ENCODE measurements around the gene APRT. TPM values are rescaled to one million over a fixed set of nuclear protein-coding genes. Genes with fewer than 3 reads are reported as not detected.
A peak's percentile ranks its signal among the peaks of the same experiment; 100 is the strongest.

Gene APRT
- total RNA-seq, 1 donor from 2014 or later = 54.4 TPM

DNA sequence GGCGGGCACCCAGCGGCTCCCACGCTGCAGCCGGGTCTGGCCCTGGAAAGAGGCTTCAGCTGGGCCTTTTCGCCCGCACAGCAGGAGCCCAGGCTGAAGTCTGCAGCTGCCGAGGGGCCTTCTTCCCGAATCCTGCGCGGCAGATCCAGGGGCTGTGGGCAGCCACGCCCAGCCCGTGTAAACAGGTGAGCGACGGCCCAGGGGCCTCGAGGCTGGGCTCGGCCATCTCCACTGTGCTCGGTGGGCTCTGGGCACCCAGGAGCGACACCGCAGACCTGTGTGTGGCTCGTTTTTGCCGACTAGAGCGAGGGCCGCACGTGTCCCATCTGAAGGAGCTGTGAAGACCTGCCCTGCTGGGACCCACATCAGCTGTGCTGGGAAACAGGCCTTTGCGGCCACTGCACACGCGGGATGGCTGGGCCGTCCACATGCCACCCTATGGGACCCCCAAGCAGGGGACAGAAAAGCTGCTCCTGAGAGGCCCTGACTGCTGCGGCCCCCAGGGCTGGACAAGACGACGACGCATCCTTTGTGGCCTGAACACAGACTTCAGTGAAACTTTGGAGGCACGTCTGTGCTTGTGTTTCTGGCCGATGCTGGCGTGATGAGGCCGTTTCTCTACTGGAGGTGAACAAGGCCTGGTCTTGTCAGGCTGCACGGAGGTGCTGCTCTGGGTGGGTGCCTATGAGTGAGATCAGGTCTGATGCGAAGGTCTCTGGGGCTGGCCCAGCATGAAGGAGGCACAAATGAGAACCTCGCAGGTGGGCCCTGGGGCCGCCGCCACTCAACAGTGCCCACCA is 5.2 kb upstream of the APRT start:
- peaks cover 2% of the 10 kb centered on the region for H3K9me3 Mint-ChIP-seq (ENCODE audit: unreplicated experiment)
- no peak overlapping the region for H3K4me3 Mint-ChIP-seq (ENCODE audit: unreplicated experiment)
- TF ChIP-seq, protein P1, sequence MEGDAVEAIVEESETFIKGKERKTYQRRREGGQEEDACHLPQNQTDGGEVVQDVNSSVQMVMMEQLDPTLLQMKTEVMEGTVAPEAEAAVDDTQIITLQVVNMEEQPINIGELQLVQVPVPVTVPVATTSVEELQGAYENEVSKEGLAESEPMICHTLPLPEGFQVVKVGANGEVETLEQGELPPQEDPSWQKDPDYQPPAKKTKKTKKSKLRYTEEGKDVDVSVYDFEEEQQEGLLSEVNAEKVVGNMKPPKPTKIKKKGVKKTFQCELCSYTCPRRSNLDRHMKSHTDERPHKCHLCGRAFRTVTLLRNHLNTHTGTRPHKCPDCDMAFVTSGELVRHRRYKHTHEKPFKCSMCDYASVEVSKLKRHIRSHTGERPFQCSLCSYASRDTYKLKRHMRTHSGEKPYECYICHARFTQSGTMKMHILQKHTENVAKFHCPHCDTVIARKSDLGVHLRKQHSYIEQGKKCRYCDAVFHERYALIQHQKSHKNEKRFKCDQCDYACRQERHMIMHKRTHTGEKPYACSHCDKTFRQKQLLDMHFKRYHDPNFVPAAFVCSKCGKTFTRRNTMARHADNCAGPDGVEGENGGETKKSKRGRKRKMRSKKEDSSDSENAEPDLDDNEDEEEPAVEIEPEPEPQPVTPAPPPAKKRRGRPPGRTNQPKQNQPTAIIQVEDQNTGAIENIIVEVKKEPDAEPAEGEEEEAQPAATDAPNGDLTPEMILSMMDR (IDR thresholded peaks at IDR 0.05; ENCODE audit: partially characterized antibody, unreplicated experiment) = no peak
- H3K36me3 Mint-ChIP-seq (ENCODE audit: unreplicated experiment) = no peaks in the 10 kb centered on the region
- H3K27ac Mint-ChIP-seq (ENCODE audit: unreplicated experiment) = no peak overlapping the region
- peaks cover 2% of the 10 kb centered on the region for H3K27me3 Mint-ChIP-seq (ENCODE audit: unreplicated experiment)
- H3K4me1 Mint-ChIP-seq (ENCODE audit: low read depth, unreplicated experiment) = peaks cover 4% of the 10 kb centered on the region
- no peak for DNase-seq

DNA sequence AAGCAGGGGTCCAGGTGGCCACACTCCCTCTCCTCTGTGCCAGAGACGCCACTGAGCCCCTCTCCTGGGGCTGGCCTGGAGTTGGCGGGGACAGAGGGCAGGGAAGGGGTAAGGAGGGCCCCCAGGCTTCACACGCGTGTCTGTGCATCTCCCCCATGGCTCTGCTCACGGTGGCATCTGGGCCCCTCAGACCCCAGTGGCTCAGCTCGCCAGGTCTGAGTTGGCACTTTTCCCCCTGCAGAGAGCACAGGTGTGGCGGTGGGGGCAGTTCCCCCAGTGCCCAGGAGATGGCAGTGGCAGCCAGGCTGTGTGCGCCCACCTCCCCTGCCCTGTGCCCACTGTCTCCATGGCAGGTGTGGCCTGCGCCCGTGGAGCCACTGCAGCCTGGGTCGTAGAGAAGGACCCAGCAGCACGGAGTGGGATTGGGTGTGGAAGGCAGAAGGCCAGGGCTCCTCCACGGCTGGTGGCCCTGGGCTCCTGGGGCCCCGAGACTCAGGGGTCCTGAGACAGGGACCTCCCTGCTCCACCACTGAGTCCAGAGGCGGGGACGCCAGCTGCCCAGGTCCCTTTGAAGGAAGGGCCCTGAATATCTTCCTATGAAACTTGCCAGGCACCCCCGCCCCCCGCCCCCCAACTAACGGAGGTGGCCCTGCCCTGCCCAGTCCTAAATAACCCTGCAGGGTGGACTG is 4.3 kb upstream of the APRT start:
- peaks cover 4% of the 10 kb centered on the region for H3K4me1 Mint-ChIP-seq (ENCODE audit: low read depth, unreplicated experiment)
- H3K27me3 Mint-ChIP-seq (ENCODE audit: unreplicated experiment) = no peaks in the 10 kb centered on the region
- H3K27ac Mint-ChIP-seq (ENCODE audit: unreplicated experiment) = no peak overlapping the region
- H3K4me3 Mint-ChIP-seq (ENCODE audit: unreplicated experiment) = no peak overlapping the region
- H3K36me3 Mint-ChIP-seq (ENCODE audit: unreplicated experiment) = no peaks in the 10 kb centered on the region
- H3K9me3 Mint-ChIP-seq (ENCODE audit: unreplicated experiment) = peaks cover 2% of the 10 kb centered on the region
- peak; percentile 65 for DNase-seq
- TF ChIP-seq, protein P1 (IDR thresholded peaks at IDR 0.05; ENCODE audit: partially characterized antibody, unreplicated experiment) = peak; percentile 76

DNA sequence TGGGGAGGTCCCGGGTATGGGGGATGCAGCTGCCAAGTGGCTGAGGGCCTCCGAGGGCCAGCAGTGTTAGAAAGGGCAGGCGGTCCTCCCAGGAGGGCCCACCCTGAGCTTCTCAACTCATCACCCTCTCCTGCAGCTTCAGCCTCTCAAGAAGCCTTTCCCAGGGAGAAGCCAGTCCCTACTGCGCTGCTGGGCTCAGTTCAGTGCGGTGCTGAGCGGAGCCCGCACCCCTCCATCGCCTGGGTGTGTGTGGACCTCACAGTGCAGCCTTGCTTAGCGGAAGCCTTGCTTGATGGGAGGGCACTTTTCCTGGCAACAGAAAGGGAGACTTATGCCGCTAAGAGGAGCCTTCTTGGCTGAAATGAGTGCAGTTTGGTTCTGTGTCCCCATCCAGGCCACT is 3.5 kb upstream of the APRT start:
- TF ChIP-seq, protein P1 (IDR thresholded peaks at IDR 0.05; ENCODE audit: partially characterized antibody, unreplicated experiment) = no peak
- Mint-ChIP-seq H3K27me3 (ENCODE audit: unreplicated experiment) (no peaks in the 10 kb centered on the region), H3K9me3 (ENCODE audit: unreplicated experiment) (peaks cover 2% of the 10 kb centered on the region), H3K27ac (ENCODE audit: unreplicated experiment) (no peak overlapping the region), H3K36me3 (ENCODE audit: unreplicated experiment) (no peaks in the 10 kb centered on the region), H3K4me3 (ENCODE audit: unreplicated experiment) (no peak overlapping the region), H3K4me1 (ENCODE audit: low read depth, unreplicated experiment) (peaks cover 4% of the 10 kb centered on the region)
- DNase-seq = no peak

DNA sequence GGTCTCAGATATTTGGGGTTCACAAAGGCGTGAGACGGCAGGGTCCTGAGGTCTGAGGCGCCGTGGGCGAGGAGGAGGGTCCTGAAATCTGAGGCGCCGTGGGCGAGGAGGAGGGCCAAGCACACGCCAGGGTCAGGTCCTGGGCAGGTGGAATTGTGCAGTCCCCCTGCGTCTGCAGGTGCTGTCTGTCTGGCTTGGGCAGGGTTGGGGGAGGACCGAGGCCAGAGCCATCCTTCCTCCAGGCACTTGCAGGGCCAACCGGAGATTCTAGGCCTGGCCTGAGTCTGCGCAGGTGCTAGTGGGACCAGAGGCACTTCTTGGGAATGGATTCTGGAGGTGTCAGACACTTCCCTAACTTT is 2.4 kb upstream of the APRT start:
- H3K27me3 Mint-ChIP-seq (ENCODE audit: unreplicated experiment) = peaks cover 1% of the 10 kb centered on the region
- peaks cover 4% of the 10 kb centered on the region for H3K4me1 Mint-ChIP-seq (ENCODE audit: low read depth, unreplicated experiment)
- peaks cover 2% of the 10 kb centered on the region for H3K9me3 Mint-ChIP-seq (ENCODE audit: unreplicated experiment)
- TF ChIP-seq, protein P1 (IDR thresholded peaks at IDR 0.05; ENCODE audit: partially characterized antibody, unreplicated experiment) = no peak
- DNase-seq = no peak
- no peaks in the 10 kb centered on the region for H3K36me3 Mint-ChIP-seq (ENCODE audit: unreplicated experiment)
- no peak overlapping the region for H3K27ac Mint-ChIP-seq (ENCODE audit: unreplicated experiment)
- peak overlapping the region; percentile 1 for H3K4me3 Mint-ChIP-seq (ENCODE audit: unreplicated experiment)

Data from glutamatergic neuron (in vitro differentiated cells).